Transverse colon (tissue), 4 donors: ENCODE measurements around the gene SIL1.

ENCODE experiments used
- CTCF ChIP-seq, 5 experiments: fragments of 200-600 bp in 3 of 5; fragments of 450-650 bp in 2 of 5; sonication (generic) in 3 of 5; IDR thresholded peaks; 1 replicate in 2 of 5; 2 replicates in 3 of 5; pipeline ENCODE4 v1.5.1; 2016 to 2017; ENCODE audit warnings: antibody characterized with exemption in 5 of 5, inconsistent platforms in 3 of 5, mild to moderate bottlenecking in 2 of 5, moderate library complexity in 1 of 5
- POLR2AphosphoS5 ChIP-seq, 3 donors: sonication (generic); formaldehyde crosslinking; IDR thresholded peaks; one replicate each; pipeline ENCODE4 v1.6.1; 2016; ENCODE audit warnings: antibody characterized with exemption in 3 of 3

- TF ChIP-seq CTCF (IDR thresholded peaks at IDR 0.05) (no peak), POLR2AphosphoS5 (IDR thresholded peaks at IDR 0.05) (no peak)
These were observed 119.8 kb downstream of the SIL1 start for GRCh38 chr5:139078345-139078744.
